ENCODE data around the gene WDR46. TPM values are rescaled to one million over a fixed set of nuclear protein-coding genes. Genes with fewer than 3 reads are reported as not detected.

WDR46 gene
- total RNA-seq, 1 donor = 99.7 TPM

DNA sequence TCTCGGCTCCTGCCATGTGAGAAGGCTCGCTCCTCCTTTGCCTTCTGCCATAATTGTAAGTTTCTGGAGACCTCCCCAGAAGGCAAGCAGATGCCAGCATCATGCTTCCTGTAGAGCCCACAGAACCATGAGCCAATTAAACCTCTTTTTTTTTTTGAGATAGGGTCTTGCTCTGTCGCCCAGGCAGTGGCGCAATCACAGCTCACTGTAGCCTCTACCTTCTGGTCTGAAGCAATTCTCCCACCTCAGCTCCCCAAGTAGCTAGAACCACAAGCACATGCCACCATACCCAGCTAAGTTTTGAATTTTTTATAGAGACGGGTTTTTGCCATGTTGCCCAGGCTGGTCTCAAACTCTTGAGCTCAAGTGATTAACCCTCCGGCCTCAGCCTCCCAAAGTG lies 52.2 kb downstream of the WDR46 start:
- no peak for TF ChIP-seq CTCF (IDR thresholded peaks at IDR 0.05; ENCODE audit: insufficient read depth, low read depth, low read length)
- no peak for DNase-seq (ENCODE audit: low read depth)
- no peak overlapping the region for H3K4me3 ChIP-seq (ENCODE audit: low read depth, low read length)

DNA sequence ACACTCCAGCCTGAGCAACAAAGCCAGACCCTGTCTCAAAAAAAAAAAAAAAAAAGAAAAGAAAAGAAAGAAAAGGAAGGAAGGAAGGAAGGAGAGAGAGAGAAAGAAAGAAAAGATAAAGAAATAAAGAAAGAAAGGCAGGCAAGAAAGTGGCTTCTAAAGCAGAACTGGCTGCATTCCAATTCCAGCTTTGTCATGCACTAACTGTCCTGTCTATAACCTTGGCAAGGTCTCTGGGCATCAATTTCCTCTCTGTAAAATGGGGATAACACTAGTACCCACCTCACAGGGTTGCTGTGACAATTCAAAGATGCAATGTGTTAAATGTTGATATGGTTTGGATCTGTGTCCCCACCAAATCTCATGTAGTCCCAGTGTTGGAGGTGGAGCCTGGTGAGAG lies 52.7 kb downstream of the WDR46 start:
- no peak for DNase-seq (ENCODE audit: low read depth)
- TF ChIP-seq CTCF (IDR thresholded peaks at IDR 0.05; ENCODE audit: insufficient read depth, low read depth, low read length) = no peak

DNA sequence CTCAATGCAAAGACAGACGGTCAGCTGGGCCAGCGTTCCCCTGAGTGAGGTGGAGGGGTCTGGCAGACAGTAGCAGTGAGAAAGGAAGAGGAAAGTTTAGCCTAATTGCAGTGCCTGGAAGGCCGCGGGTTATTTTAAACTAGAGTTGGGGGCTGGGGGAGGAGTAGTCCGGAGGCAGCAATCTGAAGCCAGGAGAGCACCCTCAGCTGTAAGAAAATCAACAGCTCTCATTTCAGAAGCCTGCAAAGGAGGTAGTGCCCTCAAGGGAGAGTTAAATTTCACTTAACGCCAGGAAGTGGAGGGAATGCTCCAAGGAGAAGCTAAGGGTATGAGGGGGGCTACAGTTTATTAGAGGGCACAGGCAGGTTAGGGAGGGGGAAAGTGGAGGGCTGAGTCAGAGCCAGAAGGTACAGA lies 53.8 kb downstream of the WDR46 start:
- TF ChIP-seq CTCF (IDR thresholded peaks at IDR 0.05; ENCODE audit: insufficient read depth, low read depth, low read length) = no peak
- no peak for DNase-seq (ENCODE audit: low read depth)

More for the DNA sequence above, 52.7 kb downstream of the WDR46 start:
- H3K4me3 ChIP-seq (ENCODE audit: low read depth, low read length) = no peak overlapping the region

More for the DNA sequence above, 53.8 kb downstream of the WDR46 start:
- no peak overlapping the region for H3K4me3 ChIP-seq (ENCODE audit: low read depth, low read length)

Other genes starting within 250 kb of the WDR46 start
- gene HLA-DPA1, start 215.6 kb downstream of the WDR46 start, total RNA-seq = 0.43 and 0.97 TPM in 2 replicates
- 5.5 and 9.1 TPM in 2 replicates for gene HLA-DPB1, start 213.2 kb downstream of the WDR46 start, total RNA-seq
- under 0.01 and 0.32 TPM in 2 replicates for gene COL11A2, start 96.8 kb downstream of the WDR46 start, total RNA-seq
- gene RXRB, start 88.6 kb downstream of the WDR46 start, total RNA-seq = 16.8 and 22.5 TPM in 2 replicates
- gene SLC39A7, start 88.4 kb downstream of the WDR46 start, total RNA-seq = 142 and 143 TPM in 2 replicates
- gene HSD17B8, start 84.6 kb downstream of the WDR46 start, total RNA-seq = 4.2 and 4.7 TPM in 2 replicates
- 27.2 and 43.8 TPM in 2 replicates for gene RING1, start 80.7 kb downstream of the WDR46 start, total RNA-seq
- 35.4 and 38.9 TPM in 2 replicates for gene VPS52, start 17.4 kb downstream of the WDR46 start, total RNA-seq
- gene RPS18, start 17.2 kb downstream of the WDR46 start, total RNA-seq = 1,877 and 2,083 TPM in 2 replicates
- 2.6 and 5.5 TPM in 2 replicates for gene B3GALT4, start 12.1 kb downstream of the WDR46 start, total RNA-seq
- 26.4 and 34.5 TPM in 2 replicates for gene PFDN6, start 362 bp upstream of the WDR46 start, total RNA-seq
- 13.0 and 23.2 TPM in 2 replicates for gene RGL2, start 9.7 kb upstream of the WDR46 start, total RNA-seq
- 125 and 132 TPM in 2 replicates for gene TAPBP, start 24.8 kb upstream of the WDR46 start, total RNA-seq
- gene ZBTB22, start 28.5 kb upstream of the WDR46 start, total RNA-seq = 14.8 and 16.0 TPM in 2 replicates
- 39.6 and 58.7 TPM in 2 replicates for gene DAXX, start 33.7 kb upstream of the WDR46 start, total RNA-seq
- 20.0 and 34.5 TPM in 2 replicates for gene KIFC1, start 102.6 kb upstream of the WDR46 start, total RNA-seq
- gene PHF1, start 121.8 kb upstream of the WDR46 start, total RNA-seq = 21.6 and 30.2 TPM in 2 replicates
- 155 and 201 TPM in 2 replicates for gene CUTA, start 128.9 kb upstream of the WDR46 start, total RNA-seq
- gene SYNGAP1, start 130.8 kb upstream of the WDR46 start, total RNA-seq = 6.4 and 7.8 TPM in 2 replicates
- gene ZBTB9, start 165.3 kb upstream of the WDR46 start, total RNA-seq = 4.7 and 5.2 TPM in 2 replicates